ENCODE measurements around the gene METTL8.
A peak's percentile ranks its signal among the peaks of the same experiment; 100 is the strongest.

METTL8 gene

DNA sequence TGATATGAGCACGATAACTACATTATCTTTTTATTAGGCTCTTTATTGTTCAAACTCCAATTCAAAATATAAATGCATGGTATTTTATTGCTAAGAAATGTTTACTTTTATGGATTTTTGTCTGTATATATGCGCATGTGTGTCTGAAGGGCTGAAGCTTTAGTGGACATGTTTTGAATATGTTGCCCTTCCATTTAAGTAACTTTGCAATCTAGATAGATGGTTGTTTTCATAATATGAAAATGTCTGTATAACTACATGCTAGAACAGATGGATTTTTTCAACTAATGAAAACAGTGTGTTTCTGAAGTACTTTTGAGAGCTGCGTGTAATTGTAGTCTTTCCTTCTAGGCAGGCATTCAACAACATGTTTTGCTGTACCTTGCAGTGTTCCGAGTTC lies 19.0 kb upstream of the METTL8 start:
- Histone ChIP-seq H3K56ac (ENCODE audit: low read length) (no peak overlapping the region), H2BK15ac (replicated peaks; ENCODE audit: low read depth) (no peak overlapping the region), H2AK5ac (ENCODE audit: low read length) (no peak overlapping the region), H4K8ac (ENCODE audit: low read depth, low read length) (no peak overlapping the region), H3K27ac (ENCODE audit: low read depth, low read length) (no peak overlapping the region), H3K9ac (ENCODE audit: low read length) (no peak overlapping the region), H2BK5ac (ENCODE audit: low read length) (no peak overlapping the region), H3K4me3 (ENCODE audit: low read length) (no peak overlapping the region), H3K18ac (ENCODE audit: low read length) (no peak overlapping the region), H3K79me2 (ENCODE audit: control insufficient read depth, insufficient read depth, low read length) (no peaks in the 10 kb centered on the region), H3K36me3 (ENCODE audit: control insufficient read depth, insufficient read depth, low read length) (no peaks in the 10 kb centered on the region), H2BK120ac (ENCODE audit: low read depth, low read length) (no peak overlapping the region), H3K27me3 (ENCODE audit: insufficient read depth, low read length, poor library complexity) (no peaks in the 10 kb centered on the region), H3K4ac (ENCODE audit: low read depth, low read length) (no peak overlapping the region), H3K79me1 (ENCODE audit: low read length) (no peaks in the 10 kb centered on the region), H3K23ac (ENCODE audit: low read length) (no peak overlapping the region), H4K5ac (ENCODE audit: low read length) (no peak overlapping the region), H3K4me1 (ENCODE audit: control insufficient read depth, low read depth, low read length) (no peaks in the 10 kb centered on the region), H3K4me2 (ENCODE audit: low read length) (no peak overlapping the region)
- no CpG with 5 or more reads among the region's 4 CpGs for WGBS (ENCODE audit: extremely low coverage, insufficient coverage, low lambda C conversion rate)
- no peak for DNase-seq

DNA sequence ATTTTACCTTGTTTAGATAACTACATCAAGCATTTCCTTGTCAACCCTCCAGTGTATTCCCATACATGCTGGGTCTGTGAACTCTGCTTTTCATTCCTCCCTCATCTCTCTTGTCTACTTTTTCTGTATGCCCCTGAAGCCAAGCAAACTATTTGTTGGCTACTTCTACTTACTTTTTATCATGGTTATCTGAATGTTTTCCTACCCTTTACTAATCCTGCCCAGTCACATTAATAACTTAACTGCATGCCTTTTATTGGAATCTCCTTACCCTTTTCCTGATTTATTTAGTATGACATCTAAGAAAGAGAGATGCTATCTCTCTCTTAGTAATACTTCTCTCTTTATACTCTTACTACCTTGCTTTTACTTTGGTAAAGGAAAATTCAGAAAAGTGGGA lies 17.3 kb upstream of the METTL8 start:
- Histone ChIP-seq H2BK5ac (ENCODE audit: low read length) (no peak overlapping the region), H3K23ac (ENCODE audit: low read length) (no peak overlapping the region), H3K79me2 (ENCODE audit: control insufficient read depth, insufficient read depth, low read length) (no peaks in the 10 kb centered on the region), H3K56ac (ENCODE audit: low read length) (no peak overlapping the region), H3K27me3 (ENCODE audit: insufficient read depth, low read length, poor library complexity) (no peaks in the 10 kb centered on the region), H3K9ac (ENCODE audit: low read length) (no peak overlapping the region), H4K5ac (ENCODE audit: low read length) (no peak overlapping the region), H2BK120ac (ENCODE audit: low read depth, low read length) (no peak overlapping the region), H3K79me1 (ENCODE audit: low read length) (no peaks in the 10 kb centered on the region), H2BK15ac (replicated peaks; ENCODE audit: low read depth) (no peak overlapping the region), H3K36me3 (ENCODE audit: control insufficient read depth, insufficient read depth, low read length) (no peaks in the 10 kb centered on the region), H4K8ac (ENCODE audit: low read depth, low read length) (no peak overlapping the region), H3K4ac (ENCODE audit: low read depth, low read length) (no peak overlapping the region), H3K27ac (ENCODE audit: low read depth, low read length) (no peak overlapping the region), H3K18ac (ENCODE audit: low read length) (no peak overlapping the region), H3K4me3 (ENCODE audit: low read length) (no peak overlapping the region), H3K4me2 (ENCODE audit: low read length) (no peak overlapping the region), H2AK5ac (ENCODE audit: low read length) (no peak overlapping the region), H3K4me1 (ENCODE audit: control insufficient read depth, low read depth, low read length) (no peaks in the 10 kb centered on the region)
- DNase-seq = no peak

DNA sequence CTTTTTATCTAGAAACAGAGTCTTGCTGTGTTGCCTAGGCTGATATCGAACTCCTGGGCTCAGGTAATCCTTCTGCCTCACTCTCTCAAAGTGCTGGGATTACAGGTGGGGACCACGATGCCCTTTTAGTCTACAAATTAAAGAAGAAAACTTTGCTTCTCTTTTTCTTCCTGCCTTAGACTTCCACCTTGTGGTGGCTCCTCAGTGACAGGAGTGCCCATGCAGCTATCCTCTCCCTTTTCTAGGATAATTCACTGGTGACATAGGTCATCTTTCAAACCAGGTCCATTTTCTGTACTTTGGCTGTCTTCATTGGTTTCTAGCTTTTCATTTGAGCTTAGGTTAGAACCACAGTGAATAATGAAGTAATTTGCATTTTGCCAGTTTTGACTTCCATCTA lies 13.9 kb upstream of the METTL8 start:
- Histone ChIP-seq H3K9ac (ENCODE audit: low read length) (no peak overlapping the region), H2BK5ac (ENCODE audit: low read length) (no peak overlapping the region), H3K4ac (ENCODE audit: low read depth, low read length) (no peak overlapping the region), H3K36me3 (ENCODE audit: control insufficient read depth, insufficient read depth, low read length) (no peaks in the 10 kb centered on the region), H4K5ac (ENCODE audit: low read length) (no peak overlapping the region), H4K8ac (ENCODE audit: low read depth, low read length) (no peak overlapping the region), H2BK120ac (ENCODE audit: low read depth, low read length) (no peak overlapping the region), H3K56ac (ENCODE audit: low read length) (no peak overlapping the region), H3K4me1 (ENCODE audit: control insufficient read depth, low read depth, low read length) (no peaks in the 10 kb centered on the region), H3K18ac (ENCODE audit: low read length) (no peak overlapping the region), H2AK5ac (ENCODE audit: low read length) (no peak overlapping the region), H2BK15ac (replicated peaks; ENCODE audit: low read depth) (no peak overlapping the region), H3K79me1 (ENCODE audit: low read length) (no peaks in the 10 kb centered on the region), H3K4me3 (ENCODE audit: low read length) (no peak overlapping the region), H3K4me2 (ENCODE audit: low read length) (no peak overlapping the region), H3K79me2 (ENCODE audit: control insufficient read depth, insufficient read depth, low read length) (no peaks in the 10 kb centered on the region), H3K27me3 (ENCODE audit: insufficient read depth, low read length, poor library complexity) (no peaks in the 10 kb centered on the region), H3K23ac (ENCODE audit: low read length) (no peak overlapping the region), H3K27ac (ENCODE audit: low read depth, low read length) (no peak overlapping the region)
- DNase-seq = peak; percentile 26
- no CpG with 5 or more reads among the region's 2 CpGs for WGBS (ENCODE audit: extremely low coverage, insufficient coverage, low lambda C conversion rate)

DNA sequence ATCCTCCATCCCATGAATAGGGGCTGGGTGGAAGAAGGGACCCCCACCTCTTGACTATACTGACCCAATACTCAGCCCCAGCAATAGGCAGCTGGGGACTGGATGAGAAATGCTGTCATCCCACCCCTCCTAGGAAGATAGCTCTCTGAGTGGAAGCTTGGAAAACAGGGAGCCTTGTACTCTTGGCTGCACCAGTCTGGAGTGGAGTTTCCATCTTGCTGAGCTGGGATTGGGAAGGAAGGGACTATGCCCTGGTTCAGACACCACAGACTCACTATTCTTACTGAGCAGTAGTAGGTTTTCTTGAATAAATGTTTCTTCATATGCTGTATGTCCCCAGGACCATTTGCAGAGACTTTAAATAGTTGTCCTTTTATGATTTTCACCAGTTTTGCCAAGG lies 7.7 kb upstream of the METTL8 start:
- Histone ChIP-seq H3K79me2 (ENCODE audit: control insufficient read depth, insufficient read depth, low read length) (no peaks in the 10 kb centered on the region), H3K36me3 (ENCODE audit: control insufficient read depth, insufficient read depth, low read length) (no peaks in the 10 kb centered on the region), H3K23ac (ENCODE audit: low read length) (no peak overlapping the region)

DNA sequence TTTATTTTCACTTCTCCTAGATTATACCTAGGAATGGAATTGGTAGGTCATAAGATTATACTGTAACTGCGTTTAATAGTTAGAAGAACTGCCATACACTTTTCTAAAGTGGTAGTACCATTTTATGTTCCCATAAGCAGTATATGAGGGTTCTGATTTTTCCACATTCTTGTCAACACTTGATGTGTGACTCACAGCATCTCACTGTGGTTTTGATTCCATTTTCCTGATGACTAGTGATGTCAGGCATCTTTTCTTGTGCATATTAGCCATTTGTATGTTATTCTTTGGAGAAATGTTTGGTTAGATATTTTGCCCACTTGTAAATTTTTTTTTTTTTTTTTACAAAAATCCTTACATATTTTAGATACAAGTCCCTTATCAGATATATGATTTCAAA lies 2.5 kb upstream of the METTL8 start:
- H2AK5ac ChIP-seq (ENCODE audit: low read length) = no peak overlapping the region
- H3K27ac ChIP-seq (ENCODE audit: low read depth, low read length) = no peak overlapping the region
- no peak overlapping the region for H3K4me2 ChIP-seq (ENCODE audit: low read length)
- H2BK15ac ChIP-seq (replicated peaks; ENCODE audit: low read depth) = no peak overlapping the region
- H2BK5ac ChIP-seq (ENCODE audit: low read length) = no peak overlapping the region
- peaks cover 6% of the 10 kb centered on the region for H3K79me1 ChIP-seq (ENCODE audit: low read length)
- DNase-seq = no peak
- no CpG with 5 or more reads among the region's 1 CpG for WGBS (ENCODE audit: extremely low coverage, insufficient coverage, low lambda C conversion rate)
- H3K9ac ChIP-seq (ENCODE audit: low read length) = no peak overlapping the region
- no peak overlapping the region for H3K4me3 ChIP-seq (ENCODE audit: low read length)
- no peak overlapping the region for H3K18ac ChIP-seq (ENCODE audit: low read length)
- H3K36me3 ChIP-seq (ENCODE audit: control insufficient read depth, insufficient read depth, low read length) = no peaks in the 10 kb centered on the region
- peaks cover 17% of the 10 kb centered on the region for H3K79me2 ChIP-seq (ENCODE audit: control insufficient read depth, insufficient read depth, low read length)
- no peak overlapping the region for H3K4ac ChIP-seq (ENCODE audit: low read depth, low read length)
- H3K23ac ChIP-seq (ENCODE audit: low read length) = no peak overlapping the region
- H3K56ac ChIP-seq (ENCODE audit: low read length) = no peak overlapping the region
- no peaks in the 10 kb centered on the region for H3K27me3 ChIP-seq (ENCODE audit: insufficient read depth, low read length, poor library complexity)
- no peak overlapping the region for H2BK120ac ChIP-seq (ENCODE audit: low read depth, low read length)
- no peak overlapping the region for H4K5ac ChIP-seq (ENCODE audit: low read length)
- peaks cover 4% of the 10 kb centered on the region for H3K4me1 ChIP-seq (ENCODE audit: control insufficient read depth, low read depth, low read length)
- H4K8ac ChIP-seq (ENCODE audit: low read depth, low read length) = no peak overlapping the region

More for the DNA sequence above, 7.7 kb upstream of the METTL8 start:
- Histone ChIP-seq H3K27me3 (ENCODE audit: insufficient read depth, low read length, poor library complexity) (no peaks in the 10 kb centered on the region), H3K9ac (ENCODE audit: low read length) (no peak overlapping the region), H2BK120ac (ENCODE audit: low read depth, low read length) (no peak overlapping the region), H2AK5ac (ENCODE audit: low read length) (no peak overlapping the region), H3K4ac (ENCODE audit: low read depth, low read length) (no peak overlapping the region), H4K5ac (ENCODE audit: low read length) (no peak overlapping the region), H3K56ac (ENCODE audit: low read length) (no peak overlapping the region), H2BK5ac (ENCODE audit: low read length) (no peak overlapping the region), H3K4me1 (ENCODE audit: control insufficient read depth, low read depth, low read length) (no peaks in the 10 kb centered on the region), H3K79me1 (ENCODE audit: low read length) (peaks cover 2% of the 10 kb centered on the region), H3K27ac (ENCODE audit: low read depth, low read length) (no peak overlapping the region), H3K4me2 (ENCODE audit: low read length) (no peak overlapping the region), H3K4me3 (ENCODE audit: low read length) (no peak overlapping the region), H4K8ac (ENCODE audit: low read depth, low read length) (no peak overlapping the region), H3K18ac (ENCODE audit: low read length) (no peak overlapping the region), H2BK15ac (replicated peaks; ENCODE audit: low read depth) (no peak overlapping the region)
- DNase-seq = no peak

DNA sequence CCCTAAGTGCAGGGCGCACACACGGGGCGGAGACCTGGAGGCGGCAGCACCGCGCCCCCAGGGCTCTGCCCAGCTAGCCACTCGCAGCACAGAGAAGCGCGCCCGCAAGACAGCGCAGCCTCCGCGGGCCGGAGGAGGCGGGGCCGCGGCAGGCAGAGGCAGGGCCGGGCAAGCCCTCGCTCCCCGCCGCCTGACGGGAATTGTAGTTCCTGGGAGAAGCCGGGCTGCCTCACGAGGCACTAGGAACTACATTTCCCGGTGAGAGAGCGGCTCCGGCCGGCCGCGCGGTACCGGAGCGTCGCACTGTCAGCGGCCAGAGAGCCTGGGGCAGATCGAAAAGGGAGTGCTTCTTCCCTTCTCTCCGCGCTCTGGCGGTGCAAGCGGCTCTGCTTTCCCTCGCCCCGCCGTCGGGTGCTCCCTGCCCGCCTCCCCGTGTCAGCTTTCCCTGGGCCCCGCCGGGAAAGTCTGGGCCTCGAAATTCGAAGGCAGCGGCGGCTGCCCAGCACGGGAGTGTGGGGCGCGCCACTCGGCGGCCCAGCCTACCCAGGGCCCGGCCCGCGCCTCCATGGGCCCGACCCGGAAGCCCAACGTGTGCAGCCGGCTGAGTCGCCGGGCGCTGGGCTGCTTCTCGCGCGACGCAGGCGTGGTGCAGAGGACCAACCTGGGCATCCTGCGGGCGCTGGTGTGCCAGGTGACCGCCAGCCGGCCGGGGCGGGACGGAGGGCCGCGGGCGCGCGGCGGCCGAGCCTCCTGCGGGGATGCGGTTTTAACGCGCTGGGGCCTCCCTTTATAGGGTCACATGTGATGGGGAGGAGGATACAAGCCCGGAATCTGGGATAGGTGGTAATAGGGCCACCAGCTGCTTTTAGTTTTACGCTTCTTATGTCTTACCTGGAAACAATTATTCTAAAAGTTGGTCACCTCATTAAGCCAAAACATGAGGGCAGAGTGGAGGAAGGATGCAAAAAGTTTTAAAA lies 511 bp upstream of the METTL8 start, which contains the start of gene DCAF17:
DCAF17 (plus strand) TSS at position 214 of the 977 bp plus-strand sequence; CDS start at position 566, 352 bp downstream.
- H3K4me3 ChIP-seq (ENCODE audit: low read length) = peak within 1 kb of the TSS; percentile 90
- H3K23ac ChIP-seq (ENCODE audit: low read length) = peak within 1 kb of the TSS; percentile 32
- peak within 1 kb of the TSS; percentile 95 for H2BK5ac ChIP-seq (ENCODE audit: low read length)
- H2AK5ac ChIP-seq (ENCODE audit: low read length) = peak within 1 kb of the TSS; percentile 100
- H3K4me1 ChIP-seq (ENCODE audit: control insufficient read depth, low read depth, low read length) = peaks cover 6% of the 10 kb centered on the region
- peak within 1 kb of the TSS; percentile 92 for H3K4ac ChIP-seq (ENCODE audit: low read depth, low read length)
- peaks cover 27% of the 10 kb centered on the region for H3K79me2 ChIP-seq (ENCODE audit: control insufficient read depth, insufficient read depth, low read length)
- no peaks in the 10 kb centered on the region for H3K27me3 ChIP-seq (ENCODE audit: insufficient read depth, low read length, poor library complexity)
- H3K4me2 ChIP-seq (ENCODE audit: low read length) = peak within 1 kb of the TSS; percentile 77
- DNase-seq = peak; percentile 99
- H3K18ac ChIP-seq (ENCODE audit: low read length) = peak within 1 kb of the TSS; percentile 86
- H3K9ac ChIP-seq (ENCODE audit: low read length) = peak within 1 kb of the TSS; percentile 92
- H4K8ac ChIP-seq (ENCODE audit: low read depth, low read length) = peak within 1 kb of the TSS; percentile 59
- H3K27ac ChIP-seq (ENCODE audit: low read depth, low read length) = peak within 1 kb of the TSS; percentile 98
- no peak within 1 kb of the TSS for H2BK120ac ChIP-seq (ENCODE audit: low read depth, low read length)
- H3K79me1 ChIP-seq (ENCODE audit: low read length) = peaks cover 6% of the 10 kb centered on the region
- H3K36me3 ChIP-seq (ENCODE audit: control insufficient read depth, insufficient read depth, low read length) = no peaks in the 10 kb centered on the region
- WGBS (ENCODE audit: extremely low coverage, insufficient coverage, low lambda C conversion rate) = no CpG with 5 or more reads among the region's 92 CpGs
- peak within 1 kb of the TSS; percentile 95 for H3K56ac ChIP-seq (ENCODE audit: low read length)
- H2BK15ac ChIP-seq (replicated peaks; ENCODE audit: low read depth) = no peak within 1 kb of the TSS
- H4K5ac ChIP-seq (ENCODE audit: low read length) = peak within 1 kb of the TSS; percentile 96

Data from mesendoderm (in vitro differentiated cells).